Neuron (in vitro differentiated cells): Measurements from ENCODE around the gene GBP4.

Source experiments
- H2AFZ ChIP-seq: one replicate; pipeline ENCODE4 v1.6.1; 2013; ENCODE audit warnings: low read depth, mild to moderate bottlenecking, inconsistent platforms, low read length, moderate library complexity
- H3K27me3 ChIP-seq: one replicate; pipeline ENCODE4 v1.6.1; 2013; ENCODE audit warnings: low read length; ENCODE audit not compliant: insufficient read depth
- H3K36me3 ChIP-seq: one replicate; pipeline ENCODE4 v1.6.1; 2013; ENCODE audit warnings: low read length; ENCODE audit not compliant: insufficient read depth
- H3K4me1 ChIP-seq: one replicate; pipeline ENCODE4 v1.6.1; 2013; ENCODE audit warnings: low read length; ENCODE audit not compliant: insufficient read depth
- H3K4me3 ChIP-seq: 2 replicates; pipeline ENCODE4 v1.5.1; 2013; ENCODE audit warnings: mild to moderate bottlenecking, low read length, moderate library complexity
- H3K9me3 ChIP-seq: one replicate; pipeline ENCODE4 v1.6.1; 2013; ENCODE audit warnings: low read length

Gene GBP4

GRCh38 chr1:89165811-89166210, 32.9 kb downstream of the GBP4 start:
- H2AFZ ChIP-seq, result no peak overlapping the region
- no peaks in the 10 kb centered on the region for H3K27me3 ChIP-seq
- no peak overlapping the region for H3K4me3 ChIP-seq
- H3K9me3 ChIP-seq, result no peaks in the 10 kb centered on the region
- no peaks in the 10 kb centered on the region for H3K36me3 ChIP-seq
- no peaks in the 10 kb centered on the region for H3K4me1 ChIP-seq

- H3K4me3 ChIP-seq, result no peak overlapping the region
- H2AFZ ChIP-seq, result no peak overlapping the region
- H3K9me3 ChIP-seq, result no peaks in the 10 kb centered on the region
- no peaks in the 10 kb centered on the region for H3K4me1 ChIP-seq
- H3K36me3 ChIP-seq, result no peaks in the 10 kb centered on the region
- no peaks in the 10 kb centered on the region for H3K27me3 ChIP-seq
Observed at GRCh38 chr1:89151047-89151446, 47.7 kb downstream of the GBP4 start.

- H3K36me3 ChIP-seq, result no peaks in the 10 kb centered on the region
- H3K9me3 ChIP-seq, result no peaks in the 10 kb centered on the region
- H3K27me3 ChIP-seq, result no peaks in the 10 kb centered on the region
- no peak overlapping the region for H2AFZ ChIP-seq
- H3K4me3 ChIP-seq, result no peak overlapping the region
- H3K4me1 ChIP-seq, result no peaks in the 10 kb centered on the region
Observed at GRCh38 chr1:89149976-89150375, 48.8 kb downstream of the GBP4 start.

GRCh38 chr1:89149229-89149628, 49.5 kb downstream of the GBP4 start:
- Histone ChIP-seq H2AFZ (no peak overlapping the region), H3K4me1 (no peaks in the 10 kb centered on the region), H3K4me3 (no peak overlapping the region), H3K9me3 (no peaks in the 10 kb centered on the region), H3K36me3 (no peaks in the 10 kb centered on the region), H3K27me3 (no peaks in the 10 kb centered on the region)

GRCh38 chr1:89147678-89148658, 50.8 kb downstream of the GBP4 start:
- Histone ChIP-seq H3K4me3 (no peak overlapping the region), H3K4me1 (no peaks in the 10 kb centered on the region), H3K36me3 (no peaks in the 10 kb centered on the region), H3K27me3 (no peaks in the 10 kb centered on the region), H2AFZ (no peak overlapping the region), H3K9me3 (no peaks in the 10 kb centered on the region)

GRCh38 chr1:89146721-89147120, 52.0 kb downstream of the GBP4 start:
- no peaks in the 10 kb centered on the region for H3K4me1 ChIP-seq
- no peaks in the 10 kb centered on the region for H3K27me3 ChIP-seq
- H3K4me3 ChIP-seq, result no peak overlapping the region
- no peaks in the 10 kb centered on the region for H3K36me3 ChIP-seq
- H2AFZ ChIP-seq, result no peak overlapping the region
- H3K9me3 ChIP-seq, result no peaks in the 10 kb centered on the region

GRCh38 chr1:89143484-89143883, 55.3 kb downstream of the GBP4 start:
- H3K4me3 ChIP-seq, result no peak overlapping the region
- no peaks in the 10 kb centered on the region for H3K27me3 ChIP-seq
- H2AFZ ChIP-seq, result no peak overlapping the region
- no peaks in the 10 kb centered on the region for H3K4me1 ChIP-seq
- no peaks in the 10 kb centered on the region for H3K36me3 ChIP-seq
- no peaks in the 10 kb centered on the region for H3K9me3 ChIP-seq

GRCh38 chr1:89142160-89142559, 56.6 kb downstream of the GBP4 start:
- no peak overlapping the region for H2AFZ ChIP-seq
- no peaks in the 10 kb centered on the region for H3K9me3 ChIP-seq
- H3K4me1 ChIP-seq, result no peaks in the 10 kb centered on the region
- H3K36me3 ChIP-seq, result no peaks in the 10 kb centered on the region
- no peak overlapping the region for H3K4me3 ChIP-seq
- H3K27me3 ChIP-seq, result no peaks in the 10 kb centered on the region

- Histone ChIP-seq H3K27me3 (no peaks in the 10 kb centered on the region), H3K4me3 (no peak overlapping the region), H3K9me3 (no peaks in the 10 kb centered on the region), H3K4me1 (peaks cover 5% of the 10 kb centered on the region), H2AFZ (no peak overlapping the region), H3K36me3 (no peaks in the 10 kb centered on the region)
Observed at GRCh38 chr1:89133747-89134146, 65.0 kb downstream of the GBP4 start.
